Colonic mucosa (tissue), 4 donors: ENCODE results near the gene NOD1. TPM values are rescaled to one million over a fixed set of nuclear protein-coding genes. Genes with fewer than 3 reads are reported as not detected.
A peak's percentile ranks its signal among the peaks of the same experiment; 100 is the strongest.
"Not testable (repeated sequence)": the region's sequence is repeated elsewhere in the genome, so short reads cannot be mapped to it uniquely, and the experiment has no call there.

Experiments used
- DNase-seq: peaks from one replicate; pipeline ENCODE4 v3.0.0-alpha.2; 2020
- H3K27ac ChIP-seq: fragments of 200-600 bp; one replicate; pipeline ENCODE4 v1.8.0; 2021
- H3K27me3 ChIP-seq: fragments of 200-600 bp; one replicate; pipeline ENCODE4 v1.8.0; 2021
- H3K36me3 ChIP-seq: fragments of 200-600 bp; one replicate; pipeline ENCODE4 v1.8.0; 2021
- H3K4me1 ChIP-seq: fragments of 200-600 bp; one replicate; pipeline ENCODE4 v1.8.0; 2021; ENCODE audit warnings: mild to moderate bottlenecking
- H3K4me3 ChIP-seq: fragments of 200-600 bp; one replicate; pipeline ENCODE4 v1.8.0; 2021
- H3K9ac ChIP-seq, 2 donors: one replicate each; pipeline ENCODE4 v1.7.0; 2013; ENCODE audit warnings: control low read depth in 2 of 2, low read depth in 2 of 2, low read length in 2 of 2
- H3K9me3 ChIP-seq: fragments of 200-600 bp; one replicate; pipeline ENCODE4 v1.8.0; 2021
- CTCF ChIP-seq: fragments of 200-600 bp; IDR thresholded peaks from one replicate; pipeline ENCODE4 v1.8.0; 2022; ENCODE audit warnings: antibody characterized with exemption, mild to moderate bottlenecking
- intact Hi-C: fragments of 100-400 bp; cut with DNase I; formaldehyde crosslinking; loops from one replicate; pipeline ENCODE4 v1.14.1; 2022
- total RNA-seq, 2 donors: library from RNA; stranded (reverse); fragmentation: NEBNext Ultra II Directional in 1 of 2; extraction: Animal tissue kit (Norgen Biotek cat#: 25700) in 1 of 2; gene quantifications; one replicate each; pipeline ENCODE4 v1.2.1, GENCODE V29; 2021
- donor health status: healthy.
- donor health status: DM: no; HTN: no; CAD: no.
- donor health status: DM: no; HTN: no; CAD: no.

NOD1 gene, protein sequence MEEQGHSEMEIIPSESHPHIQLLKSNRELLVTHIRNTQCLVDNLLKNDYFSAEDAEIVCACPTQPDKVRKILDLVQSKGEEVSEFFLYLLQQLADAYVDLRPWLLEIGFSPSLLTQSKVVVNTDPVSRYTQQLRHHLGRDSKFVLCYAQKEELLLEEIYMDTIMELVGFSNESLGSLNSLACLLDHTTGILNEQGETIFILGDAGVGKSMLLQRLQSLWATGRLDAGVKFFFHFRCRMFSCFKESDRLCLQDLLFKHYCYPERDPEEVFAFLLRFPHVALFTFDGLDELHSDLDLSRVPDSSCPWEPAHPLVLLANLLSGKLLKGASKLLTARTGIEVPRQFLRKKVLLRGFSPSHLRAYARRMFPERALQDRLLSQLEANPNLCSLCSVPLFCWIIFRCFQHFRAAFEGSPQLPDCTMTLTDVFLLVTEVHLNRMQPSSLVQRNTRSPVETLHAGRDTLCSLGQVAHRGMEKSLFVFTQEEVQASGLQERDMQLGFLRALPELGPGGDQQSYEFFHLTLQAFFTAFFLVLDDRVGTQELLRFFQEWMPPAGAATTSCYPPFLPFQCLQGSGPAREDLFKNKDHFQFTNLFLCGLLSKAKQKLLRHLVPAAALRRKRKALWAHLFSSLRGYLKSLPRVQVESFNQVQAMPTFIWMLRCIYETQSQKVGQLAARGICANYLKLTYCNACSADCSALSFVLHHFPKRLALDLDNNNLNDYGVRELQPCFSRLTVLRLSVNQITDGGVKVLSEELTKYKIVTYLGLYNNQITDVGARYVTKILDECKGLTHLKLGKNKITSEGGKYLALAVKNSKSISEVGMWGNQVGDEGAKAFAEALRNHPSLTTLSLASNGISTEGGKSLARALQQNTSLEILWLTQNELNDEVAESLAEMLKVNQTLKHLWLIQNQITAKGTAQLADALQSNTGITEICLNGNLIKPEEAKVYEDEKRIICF
- total RNA-seq = 10 to 100 TPM in 1 of 2 donors, 1 to 10 TPM in 1; 9.5 to 14.0 TPM

GRCh38 chr7:30478349-30479201 lies at the start of gene NOD1:
TSS of gene NOD1 (minus strand) at chr7:30478784. CDS start at chr7:30456921, 21,863 bp downstream.
- Histone ChIP-seq H3K4me1 (peaks cover 14% of the 10 kb centered on the region), H3K27me3 (no peaks in the 10 kb centered on the region), H3K27ac (peak within 1 kb of the TSS; percentile 76), H3K9ac (peak within 1 kb of the TSS; percentile 91 to 95), H3K36me3 (no peaks in the 10 kb centered on the region), H3K9me3 (no peaks in the 10 kb centered on the region), H3K4me3 (peak within 1 kb of the TSS; percentile 53)
- intact Hi-C loops = no loop called here
- DNase-seq = peak; percentile 84
- no peak for TF ChIP-seq CTCF

- H3K4me1 ChIP-seq, H3K36me3 ChIP-seq, H3K27me3 ChIP-seq, H3K9ac ChIP-seq, H3K9me3 ChIP-seq, DNase-seq, H3K27ac ChIP-seq, intact Hi-C loops, H3K4me3 ChIP-seq: not testable (repeated sequence)
Observed at GRCh38 chr7:30527297-30527696, 48.7 kb upstream of the NOD1 start.

DNA sequence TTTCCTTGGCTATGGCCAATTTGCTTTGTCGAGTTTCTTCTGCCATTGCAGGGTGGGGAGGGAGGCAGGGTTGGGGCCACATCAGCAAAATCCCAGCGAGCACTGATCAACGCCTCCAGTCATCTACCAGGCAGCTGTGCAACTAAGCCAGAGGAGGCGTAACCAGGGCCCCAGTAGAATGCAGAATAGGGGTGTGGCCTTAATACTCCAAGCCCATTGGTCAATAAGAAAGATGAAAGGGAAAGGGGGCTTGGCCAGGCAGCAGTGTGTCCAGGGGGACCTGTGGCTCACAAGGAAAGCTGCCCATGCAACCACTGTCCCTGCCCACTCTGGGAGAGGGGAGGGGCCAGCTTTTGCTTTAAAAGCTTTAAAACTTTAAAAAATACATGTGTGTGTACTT lies 47.6 kb upstream of the NOD1 start:
- no peaks in the 10 kb centered on the region for H3K4me1 ChIP-seq
- DNase-seq = no peak
- no peak overlapping the region for H3K9ac ChIP-seq
- H3K36me3 ChIP-seq = no peaks in the 10 kb centered on the region
- H3K27ac ChIP-seq = no peak overlapping the region
- intact Hi-C loops = no loop called here
- H3K4me3 ChIP-seq = no peak overlapping the region
- no peaks in the 10 kb centered on the region for H3K27me3 ChIP-seq
- no peaks in the 10 kb centered on the region for H3K9me3 ChIP-seq
- TF ChIP-seq CTCF = no peak

DNA sequence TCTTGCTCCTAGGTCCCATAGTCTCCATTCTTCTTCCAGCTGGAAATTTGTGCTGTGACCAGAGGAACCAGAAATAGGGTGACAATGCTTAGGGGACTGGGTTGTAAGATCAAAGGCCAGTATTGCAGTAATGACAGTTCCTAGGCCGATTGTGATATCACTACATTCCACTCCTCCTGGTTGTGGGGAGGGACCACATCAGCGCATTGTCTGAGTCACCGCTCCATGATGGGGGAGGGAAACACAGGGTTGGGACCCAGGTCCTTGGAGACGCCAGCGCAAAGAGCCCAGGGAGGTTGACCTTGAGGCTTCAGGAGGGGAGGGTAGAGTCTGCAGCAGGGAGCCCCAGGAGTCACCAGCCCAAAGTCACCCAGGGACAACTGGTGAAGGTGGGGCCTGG lies 46.8 kb upstream of the NOD1 start:
- no peak for DNase-seq
- Histone ChIP-seq H3K9me3 (no peaks in the 10 kb centered on the region), H3K27me3 (no peaks in the 10 kb centered on the region), H3K4me1 (no peaks in the 10 kb centered on the region), H3K9ac (no peak overlapping the region), H3K36me3 (no peaks in the 10 kb centered on the region), H3K27ac (no peak overlapping the region), H3K4me3 (no peak overlapping the region)
- intact Hi-C loops = no loop called here
- TF ChIP-seq CTCF = no peak

DNA sequence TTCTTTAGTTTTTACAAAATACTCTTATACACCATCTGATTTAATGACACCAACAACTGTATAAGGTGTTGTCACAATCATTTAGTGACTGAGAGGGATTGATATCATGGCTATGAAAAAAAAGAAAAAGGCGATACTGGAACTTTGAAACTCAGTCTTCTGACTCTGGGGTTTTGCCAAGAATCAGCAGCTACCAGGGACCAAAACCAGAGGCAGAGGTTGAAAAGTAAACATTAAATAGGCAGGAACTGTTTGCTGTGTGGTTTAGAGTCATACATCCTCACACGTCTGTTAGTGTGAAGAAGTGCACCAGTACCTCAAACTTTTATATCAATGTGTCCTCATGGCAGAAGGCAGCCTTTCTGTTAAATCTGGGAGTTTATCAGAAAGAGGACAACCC lies 46.0 kb upstream of the NOD1 start:
- H3K36me3 ChIP-seq = no peaks in the 10 kb centered on the region
- no peak for DNase-seq

More for the DNA sequence above, 46.0 kb upstream of the NOD1 start:
- no peaks in the 10 kb centered on the region for H3K9me3 ChIP-seq
- H3K27ac ChIP-seq = no peak overlapping the region
- H3K4me1 ChIP-seq = no peaks in the 10 kb centered on the region
- intact Hi-C loops = no loop called here
- H3K9ac ChIP-seq = no peak overlapping the region
- H3K4me3 ChIP-seq = no peak overlapping the region
- TF ChIP-seq CTCF = no peak
- H3K27me3 ChIP-seq = no peaks in the 10 kb centered on the region
